GM18505 (cell line): Measurements from ENCODE around the gene BIN1.
"Not testable (repeated sequence)": the region's sequence is repeated elsewhere in the genome, so short reads cannot be mapped to it uniquely, and the experiment has no call there.

ENCODE experiments used
- ATAC-seq: cut with Tn5 transposase; IDR thresholded peaks from one replicate; pipeline ENCODE4 v1.9.1; 2021; ENCODE audit not compliant: unreplicated experiment
- POLR2A ChIP-seq: IDR thresholded peaks from 4 replicates; pipeline ENCODE4 v1.6.1; 2011; ENCODE audit warnings: borderline replicate concordance; ENCODE audit not compliant: insufficient read depth, insufficient read length; ENCODE audit errors: extremely low read depth

BIN1 gene

DNA sequence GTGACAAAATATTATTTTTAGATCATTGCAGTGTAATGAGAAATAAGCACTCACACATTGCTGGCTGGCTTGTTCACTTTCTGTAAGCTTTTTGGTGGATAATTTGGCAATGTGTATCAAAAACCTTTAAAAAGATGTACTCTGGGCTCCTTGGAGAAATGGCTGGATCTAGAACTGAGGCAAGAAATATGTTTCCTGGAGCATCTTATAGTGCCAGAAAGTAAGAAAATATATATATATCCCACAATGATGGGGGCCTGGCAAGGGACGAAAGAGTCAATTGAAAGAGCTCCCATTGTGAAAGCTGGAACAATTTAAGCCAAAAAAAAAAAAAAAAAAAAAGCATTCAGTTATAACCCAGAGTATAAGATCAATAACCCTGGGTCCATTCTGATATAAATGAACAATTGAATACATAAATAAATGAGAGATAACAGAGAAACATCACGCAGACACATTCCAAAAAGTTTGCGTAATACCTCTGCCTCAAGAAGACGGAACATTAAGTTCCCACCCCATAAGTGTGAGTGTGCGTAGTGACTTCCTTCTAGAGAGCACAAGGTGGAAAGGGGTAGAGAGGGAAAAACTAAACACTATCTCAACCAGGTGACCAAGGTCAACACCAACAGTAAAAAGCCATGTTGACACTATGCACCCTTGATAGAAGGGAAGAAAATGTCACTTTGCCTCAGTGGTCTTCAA, 77.5 kb downstream of the BIN1 start:
- no peak for TF ChIP-seq POLR2A
- ATAC-seq = no peak

DNA sequence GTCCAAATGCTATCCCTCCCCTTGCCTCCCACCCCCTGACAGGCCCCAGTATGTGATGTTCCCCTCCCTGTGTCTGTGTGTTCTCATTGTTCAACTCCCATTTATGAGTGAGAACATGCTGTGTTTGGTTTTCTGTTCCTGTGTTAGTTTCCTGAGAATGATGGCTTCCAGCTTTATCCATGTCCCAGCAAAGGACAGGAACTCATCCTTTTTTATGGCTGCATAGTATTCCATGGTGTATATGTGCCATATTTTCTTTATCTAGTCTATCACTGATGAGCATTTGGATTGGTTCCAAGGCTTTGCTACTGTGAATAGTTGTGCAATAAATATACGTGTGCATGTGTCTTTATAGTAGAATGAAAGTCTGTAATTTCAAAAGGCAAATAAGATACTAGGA, 78.2 kb downstream of the BIN1 start:
- ATAC-seq = not testable (repeated sequence)

DNA sequence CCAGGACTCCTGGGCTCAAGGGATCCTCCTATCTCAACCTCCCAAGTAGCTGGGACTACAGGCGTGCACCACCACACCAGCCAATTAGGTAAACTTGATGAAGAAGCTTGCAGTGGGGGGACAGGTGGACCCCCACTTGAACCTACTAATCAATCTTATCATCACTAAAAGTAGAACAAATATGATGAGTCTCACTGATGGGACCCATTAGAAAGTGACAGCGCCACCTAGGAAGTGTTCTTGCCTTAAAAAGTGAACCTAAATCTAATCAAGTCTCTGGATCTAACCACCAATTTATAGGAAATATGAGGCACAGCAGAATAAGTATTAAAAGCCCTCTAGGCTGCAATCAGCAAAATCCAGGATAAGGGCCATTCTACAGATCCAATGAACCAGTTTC, 79.2 kb downstream of the BIN1 start:
- TF ChIP-seq POLR2A = no peak
- ATAC-seq = no peak

- TF ChIP-seq POLR2A = no peak
- ATAC-seq = peak; percentile 98
These were observed 81.4 kb downstream of the BIN1 start for GRCh38 chr2:127025359-127026166.

GRCh38 chr2:127024769-127025358, 82.1 kb downstream of the BIN1 start:
- ATAC-seq = no peak
- no peak for TF ChIP-seq POLR2A

DNA sequence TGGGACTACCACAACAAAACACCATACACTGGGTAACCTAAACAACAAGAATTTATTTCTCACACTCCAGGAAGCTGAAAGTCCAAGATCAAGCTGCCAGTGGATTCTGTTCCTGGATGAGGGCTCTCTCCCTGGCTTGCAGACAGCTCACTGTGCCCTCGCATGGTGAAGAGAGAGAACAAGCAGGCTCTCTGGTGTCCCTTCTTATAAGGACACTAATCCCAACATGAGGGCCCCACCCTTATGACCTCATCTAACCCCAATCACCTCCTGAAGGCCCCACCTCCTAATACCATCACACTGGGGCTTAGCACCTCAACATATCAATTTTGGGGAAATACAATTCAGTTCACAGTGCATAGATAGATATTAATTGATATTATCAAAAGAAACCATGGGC, 83.5 kb downstream of the BIN1 start:
- TF ChIP-seq POLR2A = no peak
- ATAC-seq = no peak

DNA sequence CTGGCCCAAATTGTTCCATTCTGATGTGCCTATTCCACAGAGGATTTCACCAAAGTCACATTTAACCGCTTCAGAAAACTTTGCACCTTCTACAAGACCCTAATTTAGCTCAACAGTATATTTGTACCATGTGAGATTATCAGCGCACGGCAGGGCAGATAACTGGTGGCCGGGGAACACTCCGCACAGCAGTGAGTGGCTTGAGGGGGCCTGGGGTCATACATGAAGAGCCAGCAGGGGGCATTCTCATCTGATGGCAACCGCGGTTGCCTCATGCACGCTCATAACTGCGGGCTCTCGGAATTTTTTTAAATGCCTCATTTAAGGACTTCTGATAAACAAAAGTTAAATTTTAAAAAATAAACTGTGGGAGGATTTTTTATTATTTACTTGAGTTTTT, 84.1 kb downstream of the BIN1 start:
- no peak for ATAC-seq
- no peak for TF ChIP-seq POLR2A

DNA sequence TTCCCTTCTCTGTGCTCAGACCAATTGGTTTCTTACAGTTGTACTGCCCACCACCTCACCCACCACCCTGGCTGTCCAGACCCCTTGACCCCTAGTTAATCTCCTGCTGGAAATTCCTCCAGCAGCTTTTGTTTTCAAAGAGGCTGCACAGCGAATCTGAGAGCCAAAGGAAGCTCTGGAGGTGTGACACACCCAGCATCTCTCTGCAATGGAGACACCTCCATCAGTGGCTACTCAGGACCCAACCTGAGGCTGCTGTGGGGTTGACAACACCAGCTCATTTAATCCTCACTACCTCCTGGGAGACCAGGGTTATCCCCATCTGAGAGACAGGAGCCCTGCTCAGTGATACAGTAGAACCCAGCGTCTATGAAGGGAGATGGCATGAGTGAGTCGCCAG, 86.4 kb downstream of the BIN1 start:
- no peak for ATAC-seq
- TF ChIP-seq POLR2A = no peak

- no peak for TF ChIP-seq POLR2A
- ATAC-seq = no peak
These were observed 89.4 kb downstream of the BIN1 start for GRCh38 chr2:127017548-127017947.

- TF ChIP-seq POLR2A = no peak
- no peak for ATAC-seq
These were observed 90.6 kb downstream of the BIN1 start for GRCh38 chr2:127016329-127016728.

DNA sequence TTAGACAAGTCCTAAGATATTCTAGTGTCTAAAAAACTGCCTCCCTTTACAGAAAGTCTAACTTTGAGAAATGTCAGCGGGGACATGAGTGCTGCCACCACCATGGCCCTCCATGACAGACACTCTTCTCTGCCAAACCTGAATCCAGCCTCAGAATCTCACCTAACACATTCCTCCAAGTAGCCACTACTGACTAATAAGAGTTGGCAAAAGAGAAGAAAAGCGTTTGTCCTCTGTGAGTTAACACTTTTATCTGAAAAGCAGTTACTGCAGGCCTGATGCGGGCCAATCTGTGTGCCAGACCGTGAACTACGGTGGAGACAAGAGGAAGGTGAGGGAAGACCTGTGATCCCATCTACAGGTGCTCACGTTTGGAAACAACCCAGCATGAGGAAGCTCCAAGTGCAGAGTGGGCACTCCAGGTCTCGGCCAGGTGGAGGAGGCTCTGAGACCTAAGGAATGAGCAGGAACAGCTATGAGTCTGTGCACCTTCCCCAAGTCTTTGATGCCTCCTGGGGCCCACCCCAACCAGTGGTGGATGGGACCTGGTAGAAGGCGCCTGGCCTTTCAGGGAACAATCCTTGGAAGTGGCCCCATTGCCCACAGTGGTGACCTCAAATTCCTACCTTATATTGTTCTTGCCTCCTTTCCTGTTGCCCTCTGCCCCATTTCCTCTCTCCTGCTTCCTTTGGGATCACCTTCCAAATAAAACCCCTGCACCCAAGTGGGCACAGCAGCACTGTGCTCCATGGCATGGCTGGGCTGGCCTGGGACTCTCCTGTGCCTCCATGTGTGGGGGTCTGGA, 91.6 kb downstream of the BIN1 start:
- ATAC-seq = no peak
- no peak for TF ChIP-seq POLR2A

- TF ChIP-seq POLR2A = no peak
- no peak for ATAC-seq
These were observed 92.3 kb downstream of the BIN1 start for GRCh38 chr2:127014630-127015029.

GRCh38 chr2:127014224-127014623, 92.7 kb downstream of the BIN1 start:
- TF ChIP-seq POLR2A = no peak
- no peak for ATAC-seq
